ENCODE measurements around the gene NUP50. TPM values are rescaled to one million over a fixed set of nuclear protein-coding genes. Genes with fewer than 3 reads are reported as not detected.

NUP50 gene
- total RNA-seq, 6 experiments from 2014 or later, result 26.4 to 57.2 (median 31.4) TPM

DNA sequence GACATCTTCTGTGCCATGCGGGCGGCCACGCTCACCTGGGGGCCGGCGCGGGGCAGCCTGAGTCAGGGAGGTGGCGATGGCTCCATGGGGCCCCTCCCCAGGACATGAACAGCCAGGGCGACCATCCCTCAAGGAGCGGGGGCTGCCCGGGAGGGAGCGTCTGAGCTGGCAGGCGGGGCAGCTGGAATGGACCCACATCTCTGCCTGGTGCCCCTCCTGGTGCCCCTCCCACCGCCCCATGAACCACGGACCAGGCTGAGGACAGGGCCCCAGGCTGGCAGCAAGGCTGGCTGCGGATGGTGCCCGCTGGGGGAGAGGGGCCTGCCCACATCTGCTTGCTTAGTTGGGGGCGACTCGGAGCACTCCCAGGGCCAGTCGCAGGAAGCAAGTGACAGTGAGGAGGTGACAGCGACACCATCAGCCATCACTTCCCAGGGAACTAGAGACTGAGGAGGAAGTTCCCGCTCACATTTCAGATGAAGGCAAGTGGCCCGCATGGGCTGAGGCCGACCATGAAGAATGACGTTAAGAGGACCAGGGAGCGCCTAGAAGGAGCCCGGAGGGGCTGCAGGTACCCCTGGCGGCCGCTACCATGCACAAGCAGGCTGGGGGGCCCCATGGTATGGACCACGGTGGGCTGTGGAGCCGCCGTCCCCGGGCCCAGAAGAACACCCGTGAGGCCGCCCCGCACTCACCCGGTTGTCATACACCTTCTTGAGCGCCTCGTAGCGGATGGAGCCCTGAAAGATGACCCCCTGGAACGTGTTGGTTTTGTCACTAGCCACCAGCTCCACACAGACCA is 39.6 kb downstream of the NUP50 start:
- no peak for TF ChIP-seq POLR2A (IDR thresholded peaks at IDR 0.05)
- TF ChIP-seq, protein P1, sequence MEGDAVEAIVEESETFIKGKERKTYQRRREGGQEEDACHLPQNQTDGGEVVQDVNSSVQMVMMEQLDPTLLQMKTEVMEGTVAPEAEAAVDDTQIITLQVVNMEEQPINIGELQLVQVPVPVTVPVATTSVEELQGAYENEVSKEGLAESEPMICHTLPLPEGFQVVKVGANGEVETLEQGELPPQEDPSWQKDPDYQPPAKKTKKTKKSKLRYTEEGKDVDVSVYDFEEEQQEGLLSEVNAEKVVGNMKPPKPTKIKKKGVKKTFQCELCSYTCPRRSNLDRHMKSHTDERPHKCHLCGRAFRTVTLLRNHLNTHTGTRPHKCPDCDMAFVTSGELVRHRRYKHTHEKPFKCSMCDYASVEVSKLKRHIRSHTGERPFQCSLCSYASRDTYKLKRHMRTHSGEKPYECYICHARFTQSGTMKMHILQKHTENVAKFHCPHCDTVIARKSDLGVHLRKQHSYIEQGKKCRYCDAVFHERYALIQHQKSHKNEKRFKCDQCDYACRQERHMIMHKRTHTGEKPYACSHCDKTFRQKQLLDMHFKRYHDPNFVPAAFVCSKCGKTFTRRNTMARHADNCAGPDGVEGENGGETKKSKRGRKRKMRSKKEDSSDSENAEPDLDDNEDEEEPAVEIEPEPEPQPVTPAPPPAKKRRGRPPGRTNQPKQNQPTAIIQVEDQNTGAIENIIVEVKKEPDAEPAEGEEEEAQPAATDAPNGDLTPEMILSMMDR (IDR thresholded peaks at IDR 0.05), result no peak
- Histone ChIP-seq H3K27ac (no peak overlapping the region), H3K4me3 (no peak overlapping the region), H3K9me3 (no peaks in the 10 kb centered on the region), H3K4me1 (no peaks in the 10 kb centered on the region), H3K27me3 (no peaks in the 10 kb centered on the region), H3K36me3 (peaks cover 0 to 23% (median 5%) of the 10 kb centered on the region in 4 donors)
- intact Hi-C loops (cut with DNase I), result no loop called here
- whole genome bisulfite sequencing (ENCODE audit: insufficient coverage, low coverage, low lambda C conversion rate, missing lambda C conversion rate), result no CpG with 5 or more reads among the region's 40 CpGs
- DNase-seq (no peak), ATAC-seq (no peak)

DNA sequence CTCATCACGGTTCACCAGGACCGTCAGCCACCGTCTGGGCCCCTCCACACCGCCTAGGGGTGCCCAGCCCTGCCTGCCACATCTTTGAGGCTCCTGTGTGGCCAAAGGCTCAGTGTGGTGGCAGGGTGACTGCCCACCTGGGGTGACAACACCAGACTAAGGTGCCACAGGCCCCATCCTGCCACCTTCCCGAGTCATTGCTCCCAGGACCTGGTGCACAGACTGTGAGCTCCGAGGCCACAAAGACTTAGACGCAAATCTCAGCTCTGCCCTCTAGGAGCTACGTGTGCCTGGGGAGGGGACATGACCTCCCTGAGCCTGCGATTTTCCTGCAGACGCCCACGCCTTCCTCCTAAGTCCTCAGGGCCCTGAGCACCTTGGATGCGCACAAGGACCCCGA is 40.5 kb downstream of the NUP50 start:
- 85% methylated on average over 4 of the region's 13 CpGs for WGBS (ENCODE audit: insufficient coverage, low coverage, low lambda C conversion rate, missing lambda C conversion rate)
- Histone ChIP-seq H3K27ac (no peak overlapping the region), H3K9me3 (no peaks in the 10 kb centered on the region), H3K36me3 (peaks cover 0 to 22% (median 7%) of the 10 kb centered on the region in 4 donors), H3K4me3 (no peak overlapping the region), H3K4me1 (no peaks in the 10 kb centered on the region), H3K27me3 (no peaks in the 10 kb centered on the region)
- TF ChIP-seq, protein P1 (IDR thresholded peaks at IDR 0.05), result no peak
- TF ChIP-seq POLR2A (IDR thresholded peaks at IDR 0.05), result no peak
- DNase-seq, result no peak
- intact Hi-C loops (cut with DNase I), result no loop called here
- no peak for ATAC-seq

DNA sequence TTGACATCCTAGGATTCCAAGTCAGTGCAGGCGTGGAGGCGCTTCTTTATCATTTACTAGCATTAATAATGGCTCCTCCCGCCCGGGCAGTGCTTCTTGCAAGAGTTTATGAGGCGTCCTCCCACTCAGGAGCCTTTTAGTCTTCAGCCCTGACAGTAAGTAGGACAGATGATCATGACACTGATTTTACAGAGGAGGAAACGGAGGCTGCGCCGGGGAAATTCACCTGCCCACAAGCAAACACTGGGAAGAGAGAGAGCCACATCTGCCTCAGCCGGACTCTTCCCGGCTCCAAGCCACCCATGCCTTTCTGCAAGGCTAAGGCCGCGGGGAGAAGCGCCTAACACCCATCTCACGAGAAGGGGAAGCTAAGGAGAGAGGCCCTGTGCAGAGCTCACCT is 41.1 kb downstream of the NUP50 start:
- H3K9me3 ChIP-seq, result no peaks in the 10 kb centered on the region
- WGBS (ENCODE audit: insufficient coverage, low coverage, low lambda C conversion rate, missing lambda C conversion rate), result 86% methylated on average over 5 of the region's 14 CpGs
- intact Hi-C loops (cut with DNase I), result no loop called here
- DNase-seq (no peak), ATAC-seq (no peak)
- no peaks in the 10 kb centered on the region for H3K27me3 ChIP-seq
- H3K27ac ChIP-seq, result no peak overlapping the region
- peaks cover 0 to 16% (median 7%) of the 10 kb centered on the region in 4 donors for H3K36me3 ChIP-seq
- TF ChIP-seq POLR2A (IDR thresholded peaks at IDR 0.05), result no peak
- TF ChIP-seq, protein P1 (IDR thresholded peaks at IDR 0.05), result no peak
- no peaks in the 10 kb centered on the region for H3K4me1 ChIP-seq
- no peak overlapping the region for H3K4me3 ChIP-seq

DNA sequence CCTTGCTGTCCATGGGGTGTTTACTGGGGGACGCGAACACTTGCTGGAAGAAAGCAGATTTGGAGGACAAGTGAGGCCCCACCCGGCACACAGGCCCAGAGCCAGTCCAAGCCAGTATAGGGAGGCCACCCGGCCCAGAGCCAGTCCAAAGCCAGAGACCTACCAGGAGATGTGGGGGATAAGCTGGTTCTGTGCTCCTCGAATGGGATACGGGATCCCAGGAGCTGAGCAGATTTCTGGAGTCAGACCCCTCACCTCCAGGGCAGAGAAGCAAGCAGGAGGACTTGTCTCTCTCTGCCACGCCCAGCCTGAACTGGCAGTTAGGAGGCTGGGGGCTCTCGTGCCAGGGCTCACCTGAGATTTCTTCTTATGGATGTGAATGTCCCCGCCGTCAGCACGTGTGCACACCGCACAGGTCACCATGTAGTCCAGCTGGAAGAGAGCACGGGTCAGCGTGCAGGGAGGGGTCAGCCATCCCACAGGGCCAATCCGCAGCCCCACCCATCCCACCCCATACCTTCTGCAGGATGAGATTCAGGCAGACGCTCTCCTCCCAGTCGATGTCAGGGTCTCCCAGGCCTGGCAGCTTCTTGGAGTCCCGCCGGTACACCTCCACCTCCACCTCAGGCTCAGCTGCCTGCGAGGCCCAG is 41.7 kb downstream of the NUP50 start:
- no peaks in the 10 kb centered on the region for H3K4me1 ChIP-seq
- no peak for DNase-seq

More for the DNA sequence above, 41.7 kb downstream of the NUP50 start:
- Histone ChIP-seq H3K9me3 (no peaks in the 10 kb centered on the region), H3K27me3 (no peaks in the 10 kb centered on the region), H3K36me3 (peaks cover 0 to 14% (median 7%) of the 10 kb centered on the region in 4 donors), H3K4me3 (no peak overlapping the region), H3K27ac (no peak overlapping the region)
- intact Hi-C loops (cut with DNase I), result no loop called here
- TF ChIP-seq POLR2A (IDR thresholded peaks at IDR 0.05), result no peak
- TF ChIP-seq, protein P1 (IDR thresholded peaks at IDR 0.05), result no peak
- no peak for ATAC-seq
- WGBS (ENCODE audit: insufficient coverage, low coverage, low lambda C conversion rate, missing lambda C conversion rate), result 90% methylated on average over 3 of the region's 20 CpGs

All from right lobe of liver (tissue), 6 donors.